Measurements from ENCODE around the gene PGM1. TPM values are rescaled to one million over a fixed set of nuclear protein-coding genes. Genes with fewer than 3 reads are reported as not detected.

The PGM1 gene
- polyA plus RNA-seq, 3 donors, result 8.2 to 39.8 (median 28.7) TPM

DNA sequence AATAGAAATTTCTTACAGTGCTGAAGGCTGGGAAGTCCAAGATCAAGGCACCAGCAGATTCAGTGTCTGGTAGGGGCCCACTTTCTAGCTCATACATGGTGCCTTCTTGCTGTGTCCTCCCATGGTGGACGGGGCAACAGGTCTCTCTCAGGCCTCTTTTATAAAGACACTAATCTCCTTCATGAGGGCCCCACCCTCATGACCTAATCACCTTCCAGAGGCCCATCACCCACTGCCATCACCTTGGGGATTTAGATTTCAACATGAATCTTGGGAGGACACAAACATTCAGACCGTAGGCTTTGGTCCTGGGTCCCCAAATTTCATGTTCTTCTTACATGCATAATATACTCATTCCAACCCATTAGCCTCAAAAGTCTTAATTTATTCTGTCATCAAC lies 71.5 kb downstream of the PGM1 start:
- H2AFZ ChIP-seq (ENCODE audit: insufficient read depth, low read depth, low read length, poor library complexity, severe bottlenecking), result no peak overlapping the region
- intact Hi-C loops (cut with micrococcal nuclease), result no loop called here
- H3K27ac ChIP-seq (ENCODE audit: low read depth in 1 of 2, low read length in 2 of 2), result no peak overlapping the region
- no peak overlapping the region for H3K9ac ChIP-seq (ENCODE audit: insufficient read depth, low read length, poor library complexity, severe bottlenecking)
- DNase-seq, result no peak
- TF ChIP-seq CTCF (IDR thresholded peaks at IDR 0.05), result no peak
- Mint-ChIP-seq H3K4me1 (peaks cover 3% of the 10 kb centered on the region), H3K36me3 (peaks cover 7 to 23% of the 10 kb centered on the region in 2 donors), H3K9me3 (peaks cover 1 to 14% (median 8%) of the 10 kb centered on the region in 7 donors), H3K4me3 (no peak overlapping the region), H3K27me3 (ENCODE audit: low read depth in 3 of 3) (peaks cover 0 to 2% (median 0%) of the 10 kb centered on the region in 3 donors), H3K27ac (no peak overlapping the region)
- peaks cover 2 to 3% of the 10 kb centered on the region in 2 donors for H3K4me1 ChIP-seq (ENCODE audit: control insufficient read depth in 1 of 2, insufficient read depth in 2 of 2, low read length in 2 of 2)
- H3K9me3 ChIP-seq (replicated peaks in 1 of 2; ENCODE audit: control insufficient read depth in 1 of 2, insufficient read depth in 1 of 2, low read length in 2 of 2), result peaks cover 0 to 5% of the 10 kb centered on the region in 2 donors
- no peak overlapping the region for H3K4me2 ChIP-seq (replicated peaks; ENCODE audit: extremely low read depth, low read length, poor library complexity, severe bottlenecking)
- H3K36me3 ChIP-seq (replicated peaks in 1 of 2; ENCODE audit: control insufficient read depth in 1 of 2, insufficient read depth in 2 of 2, low read length in 2 of 2), result peaks cover under 1 to 20% of the 10 kb centered on the region in 2 donors
- H3K4me3 ChIP-seq (replicated peaks in 1 of 3; ENCODE audit: low read depth in 2 of 3, low read length in 3 of 3), result no peak overlapping the region
- H3K79me2 ChIP-seq (ENCODE audit: insufficient read depth, low read length), result no peaks in the 10 kb centered on the region
- H3K27me3 ChIP-seq (ENCODE audit: control insufficient read depth in 2 of 2, insufficient read depth in 2 of 2, low read length in 2 of 2), result no peaks in the 10 kb centered on the region
- no peaks in the 10 kb centered on the region for H4K20me1 ChIP-seq (ENCODE audit: insufficient read depth, low read length)
- no CpG with 5 or more reads among the region's 2 CpGs for WGBS (ENCODE audit: insufficient coverage)

DNA sequence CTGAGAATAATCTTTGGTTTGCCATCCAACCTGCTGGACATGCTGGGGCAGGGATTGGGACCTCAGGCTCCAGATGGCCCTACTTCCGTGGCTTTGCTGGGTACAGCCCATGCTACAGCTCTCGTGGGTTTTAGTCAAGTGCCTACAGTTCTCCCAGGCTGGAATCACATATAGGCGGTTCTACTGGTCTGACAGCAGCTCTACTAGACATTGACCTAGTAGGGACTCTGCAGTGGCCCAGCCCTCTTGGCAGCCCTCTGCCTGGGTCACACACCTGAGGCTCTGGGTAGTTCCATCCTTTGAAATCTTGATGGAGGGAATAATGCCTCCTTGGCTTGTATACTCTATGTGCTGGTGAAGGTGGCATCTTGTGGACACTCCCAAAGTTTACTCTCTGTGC lies 72.2 kb downstream of the PGM1 start:
- no peaks in the 10 kb centered on the region for H3K4me1 ChIP-seq (ENCODE audit: control insufficient read depth in 1 of 2, insufficient read depth in 2 of 2, low read length in 2 of 2)
- H3K79me2 ChIP-seq (ENCODE audit: insufficient read depth, low read length), result no peaks in the 10 kb centered on the region
- H3K36me3 ChIP-seq (replicated peaks in 1 of 2; ENCODE audit: control insufficient read depth in 1 of 2, insufficient read depth in 2 of 2, low read length in 2 of 2), result peaks cover 0 to 14% of the 10 kb centered on the region in 2 donors
- intact Hi-C loops (cut with micrococcal nuclease), result no loop called here
- no peaks in the 10 kb centered on the region for H3K27me3 ChIP-seq (ENCODE audit: control insufficient read depth in 2 of 2, insufficient read depth in 2 of 2, low read length in 2 of 2)
- H4K20me1 ChIP-seq (ENCODE audit: insufficient read depth, low read length), result no peaks in the 10 kb centered on the region
- peaks cover 0 to 5% of the 10 kb centered on the region in 2 donors for H3K9me3 ChIP-seq (replicated peaks in 1 of 2; ENCODE audit: control insufficient read depth in 1 of 2, insufficient read depth in 1 of 2, low read length in 2 of 2)
- H2AFZ ChIP-seq (ENCODE audit: insufficient read depth, low read depth, low read length, poor library complexity, severe bottlenecking), result no peak overlapping the region
- 98% methylated on average over 3 of the region's 3 CpGs for WGBS (ENCODE audit: insufficient coverage)
- Mint-ChIP-seq H3K9me3 (peaks cover 1 to 14% (median 8%) of the 10 kb centered on the region in 7 donors), H3K27me3 (ENCODE audit: low read depth in 3 of 3) (peaks cover 0 to 2% (median 0%) of the 10 kb centered on the region in 3 donors), H3K4me3 (no peak overlapping the region), H3K4me1 (no peaks in the 10 kb centered on the region), H3K27ac (no peak overlapping the region), H3K36me3 (peaks cover 4 to 22% of the 10 kb centered on the region in 2 donors)
- H3K9ac ChIP-seq (ENCODE audit: insufficient read depth, low read length, poor library complexity, severe bottlenecking), result no peak overlapping the region
- no peak overlapping the region for H3K27ac ChIP-seq (ENCODE audit: low read depth in 1 of 2, low read length in 2 of 2)
- H3K4me2 ChIP-seq (replicated peaks; ENCODE audit: extremely low read depth, low read length, poor library complexity, severe bottlenecking), result no peak overlapping the region
- no peak for DNase-seq
- H3K4me3 ChIP-seq (replicated peaks in 1 of 3; ENCODE audit: low read depth in 2 of 3, low read length in 3 of 3), result no peak overlapping the region
- no peak for TF ChIP-seq CTCF (IDR thresholded peaks at IDR 0.05)

Measured in CD14-positive monocyte (primary cell).